Stimulated activated CD8-positive, alpha-beta memory T cell treated with anti-CD3 and anti-CD28 coated beads, Interleukin-12 subunit alpha, Interleukin-12 subunit beta, amount 100 ng/mL, for 1 hour (primary cell): ENCODE results near the gene GRM7.

Source experiments
- DNase-seq: peaks from one replicate; pipeline ENCODE4 v3.0.0-alpha.2; 2020; ENCODE audit warnings: low read depth

The GRM7 gene

GRCh38 chr3:7789324-7789723, 928.4 kb downstream of the GRM7 start:
- no peak for DNase-seq

GRCh38 chr3:7790141-7790540, 929.2 kb downstream of the GRM7 start:
- DNase-seq, result no peak
